RWPE1 (cell line): Measurements from ENCODE around the gene FCRL1.

ENCODE experiments used
- CTCF ChIA-PET: fragments of 350-600 bp; sonication (Branson Sonifier 250); formaldehyde crosslinking; extraction: SDS; loops from one replicate; lab custom pipeline; 2021; lab: Yijun Ruan, JAX
- POLR2A ChIA-PET: fragments of 400-600 bp; formaldehyde crosslinking; extraction: SDS; loops from one replicate; lab custom pipeline; 2020; ENCODE audit warnings: antibody characterized with exemption; ENCODE audit not compliant: low non-redundant PET; lab: Yijun Ruan, JAX
- DNase-seq: peaks from one replicate; pipeline ENCODE4 v3.0.0; 2012; ENCODE audit warnings: low spot score
- H3K27ac ChIP-seq: fragments of 450-650 bp; 2 replicates; pipeline ENCODE4 v1.5.1; 2017
- CTCF ChIP-seq: fragments of 450-650 bp; conservative IDR thresholded peaks from 2 replicates; pipeline ENCODE4 v1.5.1; 2017; ENCODE audit warnings: low read depth, mild to moderate bottlenecking

Gene FCRL1

DNA sequence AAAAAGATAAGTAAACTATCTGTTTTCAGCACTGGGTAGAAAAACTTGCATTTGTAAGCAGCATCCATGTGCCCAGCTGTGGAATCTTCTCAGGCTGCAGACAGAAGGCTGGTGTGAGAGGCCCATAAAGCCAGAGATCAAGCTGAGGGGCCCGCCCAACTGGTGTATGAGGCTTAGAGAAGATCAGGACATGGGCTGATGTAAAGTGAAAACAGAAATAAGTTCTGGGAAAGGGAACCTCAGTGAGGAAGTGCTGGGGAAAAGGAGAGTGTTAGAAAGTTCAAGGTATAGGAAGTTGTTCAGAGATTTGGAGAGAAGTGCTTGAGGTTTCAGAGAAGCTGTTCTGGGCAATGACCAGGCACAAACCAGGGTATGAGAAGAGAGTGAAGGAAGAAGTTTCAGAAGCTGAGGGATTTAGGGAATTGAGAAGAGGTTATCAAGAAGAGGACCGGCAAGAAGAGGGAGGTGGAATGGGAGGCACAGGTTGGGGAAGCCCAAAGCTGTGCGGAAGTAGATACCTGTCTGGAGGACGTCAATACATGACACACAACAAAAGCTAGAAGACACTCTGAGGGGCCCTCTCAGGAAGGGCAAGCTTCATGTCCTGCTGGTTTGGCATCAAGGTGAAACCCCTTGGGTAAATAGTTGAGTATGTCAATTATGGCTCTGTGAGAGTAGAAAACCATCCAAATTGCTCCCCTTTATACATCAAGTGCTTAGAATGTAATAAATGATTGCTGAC lies 24.3 kb upstream of the FCRL1 start:
- TF ChIP-seq CTCF: no peak
- no peak for DNase-seq
- POLR2A ChIA-PET: no interaction called here
- CTCF ChIA-PET: no interaction called here
- H3K27ac ChIP-seq: no peak overlapping the region

DNA sequence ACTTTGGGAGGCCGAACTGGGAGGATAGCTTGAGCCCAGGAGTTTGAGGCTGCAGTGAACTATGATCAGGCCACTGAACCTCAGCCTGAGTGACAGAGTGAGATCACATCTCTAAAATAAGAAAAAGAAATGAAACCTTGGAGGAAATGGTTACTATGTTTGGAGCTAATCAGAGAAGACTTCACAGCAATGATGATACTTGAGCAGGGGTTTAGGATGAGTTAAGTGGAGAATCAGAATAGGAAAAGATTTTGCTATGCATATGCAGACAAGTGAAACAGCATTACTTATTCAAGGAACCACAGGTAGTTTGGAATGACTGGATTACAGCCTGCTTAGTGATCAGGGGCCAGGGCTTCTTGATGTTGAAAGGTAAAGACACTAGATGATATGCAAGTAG lies 23.0 kb upstream of the FCRL1 start:
- no peak for TF ChIP-seq CTCF
- CTCF ChIA-PET: no interaction called here
- DNase-seq: no peak

DNA sequence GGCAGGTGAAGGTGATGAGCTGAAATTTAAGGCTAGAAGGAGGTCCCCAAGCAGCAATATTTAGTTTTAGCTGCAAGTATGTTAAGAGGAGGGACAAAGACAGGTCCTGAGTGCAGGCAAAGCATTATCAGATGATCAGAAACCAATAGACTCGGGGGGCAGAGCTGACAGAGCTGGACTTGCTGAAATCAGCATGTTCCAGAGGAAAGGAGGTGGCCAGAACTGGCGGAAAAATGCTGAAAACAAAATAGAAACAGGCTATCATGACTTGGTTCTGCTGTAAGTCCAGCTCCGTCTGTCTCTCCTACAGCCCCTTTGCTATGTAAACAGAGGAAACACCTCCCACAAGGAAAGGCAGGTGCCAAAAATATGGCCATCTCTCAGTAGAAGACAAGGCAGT lies 21.8 kb upstream of the FCRL1 start, which contains the start of gene CD5L:
Gene CD5L, minus strand, starts transcription at position 101 of the 400 bp plus-strand sequence. CDS start 107 bp downstream, outside the sequence.
- DNase-seq: no peak
- no peak within 1 kb of the TSS for H3K27ac ChIP-seq
- POLR2A ChIA-PET: no interaction called here
- no peak for TF ChIP-seq CTCF
- CTCF ChIA-PET: interaction anchor here (0.5 kb wide), 1 partner anchor 419 kb away, joined by 3 read pairs; no protein-coding TSS in a partner anchor

More for the DNA sequence above, 23.0 kb upstream of the FCRL1 start:
- H3K27ac ChIP-seq: no peak overlapping the region
- POLR2A ChIA-PET: no interaction called here

DNA sequence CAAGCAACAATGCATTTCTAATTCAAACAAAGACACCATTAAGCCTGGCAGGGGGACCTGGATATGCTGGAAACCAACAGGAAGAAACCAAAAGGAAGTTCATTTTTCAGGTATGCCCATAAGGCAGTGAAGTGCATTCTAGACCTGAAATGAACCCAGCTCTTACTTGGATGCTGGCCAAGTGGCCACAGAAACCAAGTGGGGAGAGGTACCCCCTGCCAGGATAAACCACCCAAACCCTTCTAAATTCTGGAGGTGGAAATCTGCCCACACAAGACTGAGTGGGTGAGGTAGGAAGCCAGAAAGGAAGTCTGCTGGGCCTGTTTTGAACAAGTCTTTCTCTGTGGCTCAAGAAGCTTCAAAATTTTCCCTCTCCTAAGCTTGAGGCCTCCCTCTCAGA lies 19.0 kb upstream of the FCRL1 start:
- TF ChIP-seq CTCF: no peak
- POLR2A ChIA-PET: no interaction called here
- CTCF ChIA-PET: interaction anchor here (0.5 kb wide), 1 partner anchor 115 kb away, joined by 4 read pairs; no protein-coding TSS in a partner anchor

DNA sequence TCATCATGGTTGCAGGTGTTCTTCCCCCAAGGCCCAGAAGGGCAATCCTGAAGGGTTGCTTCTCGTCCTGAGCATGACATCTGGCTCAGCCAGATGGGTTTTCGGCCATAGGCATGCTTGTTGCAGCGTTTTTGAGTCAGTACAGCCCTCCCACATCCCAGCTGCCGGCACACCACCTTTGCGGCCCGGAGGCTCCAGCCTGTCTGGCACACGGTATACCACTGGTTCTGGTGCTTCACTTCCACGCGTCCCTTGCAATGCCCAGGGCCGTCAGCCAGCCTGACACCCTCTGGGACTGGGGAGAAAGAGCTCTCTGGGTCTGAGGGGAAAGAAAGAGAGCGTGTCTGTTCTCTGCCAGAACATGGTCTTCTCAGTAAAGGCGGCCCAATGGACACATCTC lies 14.5 kb upstream of the FCRL1 start:
- ChIA-PET CTCF (interaction anchor here (0.7 kb wide), 1 partner anchor 12 kb away, joined by 3 read pairs; no protein-coding TSS in a partner anchor), POLR2A (no interaction called here)
- no peak overlapping the region for H3K27ac ChIP-seq
- DNase-seq: no peak
- TF ChIP-seq CTCF: no peak

More for the DNA sequence above, 19.0 kb upstream of the FCRL1 start:
- no peak for DNase-seq
- H3K27ac ChIP-seq: no peak overlapping the region

- no peak for TF ChIP-seq CTCF
- CTCF ChIA-PET: no interaction called here
- no peak overlapping the region for H3K27ac ChIP-seq
- no peak for DNase-seq
- POLR2A ChIA-PET: no interaction called here
Measured at GRCh38 chr1:157833145-157833544, 13.2 kb upstream of the FCRL1 start.
